GM10266 (cell line): ENCODE measurements around the gene SPTBN5.

Source experiments
- DNase-seq: peaks from one replicate; pipeline ENCODE4 v3.0.0; 2012; ENCODE audit errors: extremely low spot score
- CTCF ChIP-seq: IDR thresholded peaks from 2 replicates; pipeline ENCODE4 v1.5.1; 2012; ENCODE audit warnings: mild to moderate bottlenecking, low read depth; ENCODE audit not compliant: control insufficient read depth, insufficient read depth; ENCODE audit errors: missing control alignments

The SPTBN5 gene

GRCh38 chr15:41885321-41885720, 8.5 kb downstream of the SPTBN5 start:
- TF ChIP-seq CTCF: no peak
- no peak for DNase-seq

GRCh38 chr15:41884458-41884857, 9.4 kb downstream of the SPTBN5 start:
- no peak for TF ChIP-seq CTCF
- DNase-seq: no peak

GRCh38 chr15:41883484-41883825, 10.4 kb downstream of the SPTBN5 start:
- no peak for DNase-seq
- TF ChIP-seq CTCF: no peak

- TF ChIP-seq CTCF: no peak
- no peak for DNase-seq
Measured at GRCh38 chr15:41882689-41883483, 11.0 kb downstream of the SPTBN5 start.

- DNase-seq: no peak
- no peak for TF ChIP-seq CTCF
Measured at GRCh38 chr15:41881920-41882688, 11.7 kb downstream of the SPTBN5 start.

- no peak for DNase-seq
- no peak for TF ChIP-seq CTCF
Measured at GRCh38 chr15:41881550-41881919, 12.3 kb downstream of the SPTBN5 start.

- TF ChIP-seq CTCF: no peak
Measured at GRCh38 chr15:41881086-41881485, 12.8 kb downstream of the SPTBN5 start.

More at GRCh38 chr15:41881086-41881485, 12.8 kb downstream of the SPTBN5 start:
- no peak for DNase-seq
